Mucosa of rectum (tissue), 2 donors: Measurements from ENCODE around the gene MBD1.
"Not testable (repeated sequence)": the region's sequence is repeated elsewhere in the genome, so short reads cannot be mapped to it uniquely, and the experiment has no call there.

Experiments used
- H3K27ac ChIP-seq, 2 donors: one replicate each; pipeline ENCODE4 v1.7.0; 2013; ENCODE audit warnings: inconsistent platforms in 2 of 2, low read depth in 2 of 2, low read length in 2 of 2
- H3K27me3 ChIP-seq, 2 donors: one replicate each; pipeline ENCODE4 v1.7.0; 2013; ENCODE audit warnings: low read length in 2 of 2; ENCODE audit not compliant: control insufficient read depth in 2 of 2, insufficient read depth in 2 of 2
- H3K36me3 ChIP-seq, 2 donors: one replicate each; pipeline ENCODE4 v1.7.0; 2013; ENCODE audit warnings: low read length in 2 of 2; ENCODE audit not compliant: control insufficient read depth in 2 of 2, insufficient read depth in 2 of 2
- H3K4me1 ChIP-seq, 2 donors: one replicate each; pipeline ENCODE4 v1.7.0; 2013; ENCODE audit warnings: low read length in 2 of 2, mild to moderate bottlenecking in 1 of 2; ENCODE audit not compliant: control insufficient read depth in 2 of 2, insufficient read depth in 2 of 2
- H3K4me3 ChIP-seq, 2 donors: one replicate each; pipeline ENCODE4 v1.7.0; 2013; ENCODE audit warnings: low read length in 2 of 2
- H3K9ac ChIP-seq, 2 donors: one replicate each; pipeline ENCODE4 v1.7.0; 2013; ENCODE audit warnings: low read length in 2 of 2, low read depth in 1 of 2, mild to moderate bottlenecking in 1 of 2
- H3K9me3 ChIP-seq, 2 donors: one replicate each; pipeline ENCODE4 v1.7.0; 2013; ENCODE audit warnings: low read length in 2 of 2; ENCODE audit not compliant: control insufficient read depth in 2 of 2
- donor health status: healthy.
- donor health status: Normal muscosa, but diverticular disease.

The MBD1 gene

GRCh38 chr18:50240080-50240563 is 41.2 kb downstream of the MBD1 start:
- peak overlapping the region in 1 of 2 donors; percentile 42 for H3K27ac ChIP-seq
- peaks cover 2 to 8% of the 10 kb centered on the region in 2 donors for H3K9me3 ChIP-seq
- no peaks in the 10 kb centered on the region for H3K27me3 ChIP-seq

GRCh38 chr18:50232419-50232818 is 48.9 kb downstream of the MBD1 start:
- peaks cover 0 to 2% of the 10 kb centered on the region in 2 donors for H3K27me3 ChIP-seq
- no peak overlapping the region for H3K9ac ChIP-seq
- H3K4me3 ChIP-seq, result no peak overlapping the region
- no peaks in the 10 kb centered on the region for H3K36me3 ChIP-seq
- no peaks in the 10 kb centered on the region for H3K4me1 ChIP-seq
- no peaks in the 10 kb centered on the region for H3K9me3 ChIP-seq
- no peak overlapping the region for H3K27ac ChIP-seq

More at GRCh38 chr18:50240080-50240563, 41.2 kb downstream of the MBD1 start:
- Histone ChIP-seq H3K36me3 (no peaks in the 10 kb centered on the region), H3K4me1 (no peaks in the 10 kb centered on the region), H3K4me3 (peak overlapping the region in 1 of 2 donors; percentile 30), H3K9ac (no peak overlapping the region)

DNA sequence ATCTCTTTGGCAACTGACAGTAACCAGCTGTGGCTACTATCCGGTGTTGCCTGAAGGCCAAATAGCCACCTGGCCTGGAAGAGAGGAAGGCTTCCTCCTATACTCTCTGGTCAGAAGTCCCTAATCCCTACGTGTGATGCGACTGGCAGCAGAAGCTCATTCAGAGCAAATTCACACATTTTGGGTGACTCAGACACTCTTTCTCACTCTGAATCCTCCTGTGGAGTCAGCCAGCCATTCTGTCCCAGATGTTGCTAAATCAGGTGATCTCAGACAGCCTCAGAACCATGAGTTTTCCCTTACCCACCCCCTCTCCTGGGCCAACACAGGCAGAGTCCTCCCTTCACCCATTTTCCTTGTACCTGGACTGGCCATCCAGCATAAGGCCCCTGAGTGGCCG is 49.7 kb downstream of the MBD1 start:
- H3K9ac ChIP-seq, result no peak overlapping the region
- no peaks in the 10 kb centered on the region for H3K36me3 ChIP-seq
- H3K9me3 ChIP-seq, result no peaks in the 10 kb centered on the region
- no peak overlapping the region for H3K27ac ChIP-seq
- no peak overlapping the region for H3K4me3 ChIP-seq
- no peaks in the 10 kb centered on the region for H3K4me1 ChIP-seq
- peaks cover 0 to 2% of the 10 kb centered on the region in 2 donors for H3K27me3 ChIP-seq

DNA sequence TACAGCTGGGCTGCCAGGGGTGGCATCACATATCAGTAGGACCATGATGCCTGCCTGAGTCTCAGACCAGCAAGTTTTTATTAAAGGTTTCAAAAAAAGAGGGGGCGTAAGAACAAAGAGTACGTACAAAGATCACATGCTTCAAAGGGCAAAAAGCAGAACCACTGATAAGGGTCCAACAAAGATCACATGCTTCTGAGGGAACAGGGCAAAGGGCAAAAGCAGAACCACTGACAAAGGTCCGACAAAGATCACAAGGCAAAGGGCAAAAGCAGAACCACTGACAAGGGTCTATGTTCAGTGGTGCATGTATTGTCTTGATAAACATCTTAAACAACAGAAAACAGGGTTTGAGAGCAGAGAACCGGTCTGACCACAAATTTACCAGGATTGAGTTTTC is 61.1 kb downstream of the MBD1 start:
- not testable (repeated sequence) for H3K4me1 ChIP-seq, H3K27ac ChIP-seq, H3K9me3 ChIP-seq, H3K27me3 ChIP-seq, H3K9ac ChIP-seq, H3K4me3 ChIP-seq, H3K36me3 ChIP-seq
